ENCODE measurements around the gene GATA5.

GRCh38 chr20:62419759-62420158 lies 56.0 kb downstream of the GATA5 start:
- TF ChIP-seq MYBL2 (CRISPR knock-in tag; IDR thresholded peaks at IDR 0.05) (no peak), ATF6 (CRISPR knock-in tag; IDR thresholded peaks at IDR 0.05) (no peak)

All from WTC11 (cell line).